Coronary artery (tissue), 2 donors: ENCODE measurements around the gene PTCRA.
"Not testable (repeated sequence)": the region's sequence is repeated elsewhere in the genome, so short reads cannot be mapped to it uniquely, and the experiment has no call there.

Source experiments
- DNase-seq: peaks from one replicate; pipeline ENCODE4 v3.0.0-alpha.2; 2017; ENCODE audit warnings: low spot score
- H3K27ac ChIP-seq, 2 donors: fragments of 200-600 bp; sonication (generic); one replicate each; pipeline ENCODE4 v1.5.1; 2016 to 2019
- H3K4me3 ChIP-seq: fragments of 200-600 bp; sonication (generic); 2 replicates; pipeline ENCODE4 v1.5.1; 2016; ENCODE audit warnings: mild to moderate bottlenecking, moderate library complexity
- TF ChIP-seq, protein P1 (sequence below): fragments of 200-600 bp; sonication (generic); IDR thresholded peaks from one replicate; pipeline ENCODE4 v1.5.1; 2019; ENCODE audit warnings: antibody characterized with exemption

Gene PTCRA

DNA sequence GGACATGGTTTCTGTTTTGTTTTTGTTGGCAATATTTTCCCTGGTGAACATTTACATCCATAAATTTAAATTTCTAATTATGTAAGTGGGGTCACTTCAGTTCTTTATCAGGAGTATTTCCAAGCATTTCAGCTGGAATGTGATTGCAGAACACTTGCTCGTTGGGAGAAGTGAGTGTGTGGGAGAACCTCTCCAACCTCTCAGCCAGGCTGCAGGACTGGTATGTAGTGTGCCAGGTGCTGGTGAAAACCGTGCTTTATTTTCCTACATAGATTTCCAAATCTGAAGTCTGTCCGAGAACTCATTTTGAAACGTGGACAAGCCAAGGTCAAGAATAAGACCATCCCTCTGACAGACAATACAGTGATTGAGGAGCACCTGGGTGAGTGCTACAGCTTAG, 30.2 kb upstream of the PTCRA start:
- H3K27ac ChIP-seq = no peak overlapping the region
- H3K4me3 ChIP-seq = no peak overlapping the region
- no peak for DNase-seq
- TF ChIP-seq, protein P1, sequence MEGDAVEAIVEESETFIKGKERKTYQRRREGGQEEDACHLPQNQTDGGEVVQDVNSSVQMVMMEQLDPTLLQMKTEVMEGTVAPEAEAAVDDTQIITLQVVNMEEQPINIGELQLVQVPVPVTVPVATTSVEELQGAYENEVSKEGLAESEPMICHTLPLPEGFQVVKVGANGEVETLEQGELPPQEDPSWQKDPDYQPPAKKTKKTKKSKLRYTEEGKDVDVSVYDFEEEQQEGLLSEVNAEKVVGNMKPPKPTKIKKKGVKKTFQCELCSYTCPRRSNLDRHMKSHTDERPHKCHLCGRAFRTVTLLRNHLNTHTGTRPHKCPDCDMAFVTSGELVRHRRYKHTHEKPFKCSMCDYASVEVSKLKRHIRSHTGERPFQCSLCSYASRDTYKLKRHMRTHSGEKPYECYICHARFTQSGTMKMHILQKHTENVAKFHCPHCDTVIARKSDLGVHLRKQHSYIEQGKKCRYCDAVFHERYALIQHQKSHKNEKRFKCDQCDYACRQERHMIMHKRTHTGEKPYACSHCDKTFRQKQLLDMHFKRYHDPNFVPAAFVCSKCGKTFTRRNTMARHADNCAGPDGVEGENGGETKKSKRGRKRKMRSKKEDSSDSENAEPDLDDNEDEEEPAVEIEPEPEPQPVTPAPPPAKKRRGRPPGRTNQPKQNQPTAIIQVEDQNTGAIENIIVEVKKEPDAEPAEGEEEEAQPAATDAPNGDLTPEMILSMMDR = no peak

DNA sequence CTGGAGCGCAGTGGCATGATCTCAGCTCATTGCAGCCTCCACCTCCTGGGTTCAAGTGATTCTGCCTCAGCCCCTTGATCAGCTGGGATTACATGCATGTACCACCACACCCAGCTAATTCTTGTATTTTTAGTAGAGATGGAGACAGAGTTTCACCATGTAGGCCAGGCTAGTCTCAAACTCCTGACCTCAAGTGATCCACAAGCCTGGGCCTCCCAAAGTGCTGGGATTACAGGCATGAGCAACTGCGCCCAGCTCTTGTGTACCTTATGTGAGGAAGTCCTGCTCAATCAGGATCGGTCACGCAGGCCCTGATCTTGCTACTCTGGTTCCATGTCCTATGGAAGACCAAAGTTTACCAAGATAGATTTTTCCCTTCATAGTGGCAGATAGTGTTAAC, 27.7 kb upstream of the PTCRA start:
- H3K27ac ChIP-seq, DNase-seq, H3K4me3 ChIP-seq: not testable (repeated sequence)

GRCh38 chr6:42889815-42890214, 26.0 kb upstream of the PTCRA start:
- DNase-seq = no peak

GRCh38 chr6:42890311-42891198, 25.3 kb upstream of the PTCRA start:
- peak overlapping the region; percentile 86 for H3K4me3 ChIP-seq
- TF ChIP-seq, protein P1 = no peak
- DNase-seq = peak; percentile 95
- H3K27ac ChIP-seq = peak overlapping the region; percentile 75 to 94

More at GRCh38 chr6:42889815-42890214, 26.0 kb upstream of the PTCRA start:
- TF ChIP-seq, protein P1 = no peak
- peak overlapping the region; percentile 86 for H3K4me3 ChIP-seq
- peak overlapping the region in 1 of 2 donors; percentile 75 for H3K27ac ChIP-seq

- peak overlapping the region in 1 of 2 donors; percentile 94 for H3K27ac ChIP-seq
- no peak for DNase-seq
- TF ChIP-seq, protein P1 = no peak
- H3K4me3 ChIP-seq = peak overlapping the region; percentile 86
These were observed 24.6 kb upstream of the PTCRA start for GRCh38 chr6:42891199-42891722.

DNA sequence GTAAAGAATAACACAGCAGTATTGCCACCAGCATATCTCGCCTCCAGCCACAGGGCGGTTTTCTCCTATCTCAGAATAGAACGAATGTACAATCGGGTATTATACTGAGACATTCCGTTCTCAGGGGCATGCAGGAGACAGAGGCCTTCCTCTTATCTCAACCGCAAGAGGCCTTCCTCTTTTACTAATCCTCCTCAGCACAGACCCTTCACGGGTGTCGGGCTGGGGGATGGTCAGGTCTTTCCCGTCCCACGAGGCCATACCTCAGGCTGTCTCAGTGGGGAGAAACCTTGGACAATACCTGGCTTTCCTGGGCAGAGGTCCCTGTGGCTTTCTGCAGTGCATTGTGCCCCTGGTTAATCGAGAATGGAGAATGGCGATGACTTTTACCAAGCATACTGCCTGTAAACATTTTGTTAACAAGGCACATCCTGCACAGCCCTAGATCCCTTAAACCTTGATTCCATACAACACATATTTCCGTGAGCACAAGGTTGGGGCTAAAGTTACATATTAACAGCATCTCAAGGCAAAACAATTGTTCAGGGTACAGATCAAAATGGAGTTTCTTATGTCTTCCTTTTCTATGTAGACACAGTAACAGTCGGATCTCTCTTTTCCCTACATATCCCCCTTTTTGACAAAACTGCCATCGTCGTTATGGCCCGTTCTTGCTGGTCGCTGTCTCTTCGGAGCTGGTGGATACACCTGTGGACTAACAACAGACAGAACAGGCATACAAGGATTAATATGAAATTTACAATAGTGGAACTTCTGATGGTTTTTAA, 21.6 kb upstream of the PTCRA start:
- not testable (repeated sequence) for H3K4me3 ChIP-seq, H3K27ac ChIP-seq, DNase-seq

DNA sequence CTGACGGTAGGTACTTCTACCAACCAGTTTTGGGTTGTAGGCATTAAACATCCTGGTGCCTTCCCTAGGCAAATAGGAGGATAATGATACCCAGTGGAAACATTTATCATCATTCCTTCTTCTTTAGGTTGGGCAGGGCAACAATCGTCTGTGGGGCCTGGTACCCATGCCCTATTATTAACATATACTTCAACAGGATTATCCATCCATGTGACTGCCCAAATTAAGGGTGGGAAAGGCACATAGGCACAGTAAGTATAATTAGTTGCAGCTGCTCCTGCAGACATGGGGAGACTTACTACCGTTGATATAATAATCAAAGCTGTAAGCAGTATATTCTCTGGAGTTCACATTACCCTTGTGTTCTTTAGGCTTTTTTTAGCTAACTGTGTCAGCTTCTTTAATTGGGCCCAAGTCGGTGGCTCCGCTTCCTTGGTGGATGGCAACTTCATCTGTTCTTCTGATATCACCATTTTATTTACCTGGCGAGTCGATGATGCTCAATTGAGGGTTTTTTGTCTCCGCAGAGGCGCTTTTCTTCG, 19.6 kb upstream of the PTCRA start:
- no peak for DNase-seq
- no peak overlapping the region for H3K4me3 ChIP-seq
- TF ChIP-seq, protein P1 = no peak
- no peak overlapping the region for H3K27ac ChIP-seq
